Mesothelial cell of epicardium (in vitro differentiated cells): Measurements from ENCODE around the gene IFT43. TPM values are rescaled to one million over a fixed set of nuclear protein-coding genes. Genes with fewer than 3 reads are reported as not detected.

Experiments used
- DNase-seq, 2 experiments: peaks; one replicate each; pipeline ENCODE4 v3.0.0; 2021; ENCODE audit warnings: low spot score in 2 of 2; ENCODE audit not compliant: unreplicated experiment in 2 of 2
- H3K27ac Mint-ChIP-seq: 2 replicates; pipeline ENCODE4 v1.8.0; 2021; ENCODE audit warnings: mixed read lengths
- H3K27me3 Mint-ChIP-seq: 2 replicates; pipeline ENCODE4 v1.8.0; 2021; ENCODE audit warnings: low read depth, mixed read lengths
- H3K36me3 Mint-ChIP-seq: 2 replicates; pipeline ENCODE4 v1.8.0; 2021; ENCODE audit warnings: mixed read lengths
- H3K4me1 Mint-ChIP-seq: 2 replicates; pipeline ENCODE4 v1.8.0; 2021; ENCODE audit warnings: mixed read lengths
- H3K4me3 Mint-ChIP-seq: 2 replicates; pipeline ENCODE4 v1.8.0; 2021; ENCODE audit warnings: mild to moderate bottlenecking, moderate library complexity, mixed read lengths
- H3K9me3 Mint-ChIP-seq: 2 replicates; pipeline ENCODE4 v1.8.0; 2021; ENCODE audit warnings: mixed read lengths
- total RNA-seq: library from RNA; stranded (reverse); gene quantifications from 3 replicates; pipeline ENCODE4 v1.2.1, GENCODE V29; 2021
- TF ChIP-seq, protein P1 (sequence below): fragments of 200-600 bp; sonication (generic); IDR thresholded peaks from one replicate; pipeline ENCODE4 v1.5.0; 2021; ENCODE audit warnings: antibody characterized with exemption; ENCODE audit not compliant: unreplicated experiment

IFT43 gene
- total RNA-seq, 1 donor from 2014 or later, result 46.0 TPM

DNA sequence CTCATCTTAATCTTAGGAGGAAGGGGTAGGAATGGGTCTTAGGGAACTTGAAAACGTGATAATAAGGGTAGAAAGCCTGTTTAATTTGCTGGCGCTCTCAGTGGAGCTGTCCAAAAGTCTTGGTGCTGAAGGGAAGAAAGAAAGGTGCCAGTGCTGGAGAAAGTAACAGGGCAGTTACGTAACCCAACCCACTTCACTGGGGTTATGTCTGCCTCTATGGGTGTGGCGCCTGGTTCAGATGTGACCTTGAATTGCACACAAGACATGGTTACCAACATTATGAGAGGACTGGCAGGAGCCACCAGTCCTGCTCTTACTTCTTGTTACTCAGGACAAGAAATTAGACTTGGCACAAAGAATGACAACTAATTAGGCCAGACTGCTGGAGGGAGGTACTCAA is 147.5 kb downstream of the IFT43 start:
- Mint-ChIP-seq H3K9me3 (no peaks in the 10 kb centered on the region), H3K4me1 (peaks cover 2% of the 10 kb centered on the region), H3K27ac (no peak overlapping the region), H3K36me3 (no peaks in the 10 kb centered on the region), H3K4me3 (no peak overlapping the region), H3K27me3 (peaks cover 97% of the 10 kb centered on the region)
- peak in 1 of 2 experiments; percentile 52 for DNase-seq
- TF ChIP-seq, protein P1, sequence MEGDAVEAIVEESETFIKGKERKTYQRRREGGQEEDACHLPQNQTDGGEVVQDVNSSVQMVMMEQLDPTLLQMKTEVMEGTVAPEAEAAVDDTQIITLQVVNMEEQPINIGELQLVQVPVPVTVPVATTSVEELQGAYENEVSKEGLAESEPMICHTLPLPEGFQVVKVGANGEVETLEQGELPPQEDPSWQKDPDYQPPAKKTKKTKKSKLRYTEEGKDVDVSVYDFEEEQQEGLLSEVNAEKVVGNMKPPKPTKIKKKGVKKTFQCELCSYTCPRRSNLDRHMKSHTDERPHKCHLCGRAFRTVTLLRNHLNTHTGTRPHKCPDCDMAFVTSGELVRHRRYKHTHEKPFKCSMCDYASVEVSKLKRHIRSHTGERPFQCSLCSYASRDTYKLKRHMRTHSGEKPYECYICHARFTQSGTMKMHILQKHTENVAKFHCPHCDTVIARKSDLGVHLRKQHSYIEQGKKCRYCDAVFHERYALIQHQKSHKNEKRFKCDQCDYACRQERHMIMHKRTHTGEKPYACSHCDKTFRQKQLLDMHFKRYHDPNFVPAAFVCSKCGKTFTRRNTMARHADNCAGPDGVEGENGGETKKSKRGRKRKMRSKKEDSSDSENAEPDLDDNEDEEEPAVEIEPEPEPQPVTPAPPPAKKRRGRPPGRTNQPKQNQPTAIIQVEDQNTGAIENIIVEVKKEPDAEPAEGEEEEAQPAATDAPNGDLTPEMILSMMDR, result no peak

Other genes starting within 250 kb of the IFT43 start
- gene TGFB3, start 3.8 kb upstream of the IFT43 start, total RNA-seq, result 62.0 to 66.4 TPM (median 65.2 TPM) in 3 replicates
- gene GPATCH2L, start 166.2 kb downstream of the IFT43 start, total RNA-seq, result 74.9 to 83.1 TPM (median 80.7 TPM) in 3 replicates